Left cardiac atrium (tissue), 4 donors: ENCODE measurements around the gene NFASC. TPM values are rescaled to one million over a fixed set of nuclear protein-coding genes. Genes with fewer than 3 reads are reported as not detected.

Experiments
- ATAC-seq, 2 donors: fragments of 200-7000 bp; cut with Tn5 transposase; one replicate each; pipeline ENCODE4 v1.9.1; 2020; ENCODE audit warnings: mild to moderate bottlenecking in 2 of 2, moderate library complexity in 2 of 2
- DNase-seq: peaks from one replicate; pipeline ENCODE4 v3.0.0-alpha.2; 2020
- intact Hi-C, 2 donors: fragments of 100-400 bp; cut with DNase I; formaldehyde crosslinking; loops; one replicate each; pipeline versions ENCODE4 v1.14.1 to v1.15.1; 2022 to 2023
- total RNA-seq, 2 donors: library from RNA; stranded (reverse); fragmentation: NEBNext Ultra II Directional; extraction: Animal tissue kit (Norgen Biotek cat#: 25700); gene quantifications; one replicate each; pipeline ENCODE4 v1.2.1, GENCODE V29; 2021
- donor health status: DM: no; HTN: yes; CAD: no.
- donor health status: DM: no; HTN: yes; CAD: no; lungs with severe emphysema.
- donor health status: DM: yes; HTN: yes; CAD: no.
- donor health status: Dilated cardiomyopathy.

NFASC gene
- total RNA-seq, 2 donors from 2014 or later = 40.6 to 57.7 TPM

- DNase-seq (no peak), ATAC-seq (no peak)
- intact Hi-C loops = no loop called here
Observed at GRCh38 chr1:205041998-205042910, 171.6 kb downstream of the NFASC start.

GRCh38 chr1:205042911-205043806, 172.5 kb downstream of the NFASC start, which contains the start of gene CNTN2:
Gene CNTN2 (plus strand): TSS chr1:205043212. CDS start chr1:205053186, 9,974 bp downstream.
- ATAC-seq = peak in 1 of 2 donors; percentile 35
- intact Hi-C loops = no loop called here
- DNase-seq = no peak

- intact Hi-C loops = no loop called here
- ATAC-seq (no peak), DNase-seq (no peak)
Observed at GRCh38 chr1:205043866-205044265, 173.2 kb downstream of the NFASC start.

DNA sequence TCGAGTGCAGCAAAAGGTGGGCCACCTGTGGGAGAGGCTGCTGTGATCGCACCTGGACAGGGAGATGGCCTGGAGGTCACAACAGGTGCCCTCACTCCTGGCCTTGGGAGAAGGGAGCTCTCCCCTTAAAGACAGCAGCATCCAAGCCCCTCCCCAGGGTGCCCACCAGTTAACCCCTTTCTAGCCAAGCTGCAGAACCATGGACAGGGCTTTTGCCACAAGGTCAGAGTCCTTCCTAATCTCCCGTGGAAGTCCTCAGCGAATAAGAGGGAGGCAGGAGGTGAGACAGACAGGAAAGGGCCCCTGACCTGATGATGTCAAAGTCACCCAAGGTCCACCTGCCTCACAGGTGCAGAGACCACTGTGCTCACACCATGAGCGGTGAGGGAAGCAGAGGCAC, 174.1 kb downstream of the NFASC start:
- DNase-seq = no peak
- intact Hi-C loops = no loop called here
- ATAC-seq = no peak

- ATAC-seq (peak in 1 of 2 donors; percentile 28), DNase-seq (no peak)
- intact Hi-C loops = no loop called here
Observed at GRCh38 chr1:205045146-205045545, 174.5 kb downstream of the NFASC start.

DNA sequence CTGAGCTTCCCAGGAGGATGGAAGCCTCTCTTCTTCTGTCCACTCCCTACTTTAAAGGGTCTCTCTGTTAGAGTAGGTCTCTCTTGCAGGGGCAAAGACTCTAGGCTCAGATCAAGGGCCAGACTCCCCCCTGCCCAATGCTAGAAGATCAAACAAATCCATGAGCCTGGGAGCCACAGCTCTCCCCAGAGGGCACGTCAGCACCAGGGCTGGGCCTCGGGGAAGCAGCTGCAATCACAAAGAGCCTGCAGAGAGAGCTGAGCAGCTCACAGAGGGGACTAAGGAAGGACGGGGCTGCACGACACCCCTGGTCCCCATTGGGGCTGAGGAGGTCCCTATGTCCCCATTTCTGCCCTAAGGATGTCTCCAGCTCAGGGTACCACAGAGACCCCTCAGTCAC, 176.2 kb downstream of the NFASC start:
- intact Hi-C loops = no loop called here
- ATAC-seq = no peak

GRCh38 chr1:205047764-205048231, 177.1 kb downstream of the NFASC start:
- DNase-seq (no peak), ATAC-seq (no peak)
- intact Hi-C loops = no loop called here

More for the DNA sequence above, 176.2 kb downstream of the NFASC start:
- no peak for DNase-seq

DNA sequence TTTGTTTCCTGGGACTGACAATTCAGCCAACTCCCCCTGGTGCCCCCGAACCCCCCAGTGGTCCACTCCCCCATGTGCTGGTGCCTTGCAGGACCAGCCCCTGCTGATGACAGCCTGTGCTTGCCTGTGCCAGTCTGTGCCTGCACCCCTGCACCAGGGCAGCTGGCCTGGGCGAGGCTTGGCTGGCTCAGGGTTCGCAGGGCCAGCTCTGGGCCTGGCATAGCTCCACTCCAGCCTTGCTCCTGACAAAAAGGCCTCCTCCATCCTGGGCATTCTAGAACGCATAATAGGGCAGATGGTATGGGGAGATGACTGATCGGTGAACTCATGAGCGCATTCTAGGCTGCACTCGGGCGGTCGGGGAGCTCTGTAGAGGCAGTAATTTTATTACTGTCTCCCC, 177.7 kb downstream of the NFASC start:
- DNase-seq = no peak
- no peak for ATAC-seq
- intact Hi-C loops = no loop called here

GRCh38 chr1:205049479-205049878, 178.8 kb downstream of the NFASC start:
- no peak for DNase-seq
- ATAC-seq = peak in 1 of 2 donors; percentile 15
- intact Hi-C loops = no loop called here

- ATAC-seq (no peak), DNase-seq (no peak)
- intact Hi-C loops = no loop called here
Observed at GRCh38 chr1:205052690-205053089, 182.0 kb downstream of the NFASC start.

DNA sequence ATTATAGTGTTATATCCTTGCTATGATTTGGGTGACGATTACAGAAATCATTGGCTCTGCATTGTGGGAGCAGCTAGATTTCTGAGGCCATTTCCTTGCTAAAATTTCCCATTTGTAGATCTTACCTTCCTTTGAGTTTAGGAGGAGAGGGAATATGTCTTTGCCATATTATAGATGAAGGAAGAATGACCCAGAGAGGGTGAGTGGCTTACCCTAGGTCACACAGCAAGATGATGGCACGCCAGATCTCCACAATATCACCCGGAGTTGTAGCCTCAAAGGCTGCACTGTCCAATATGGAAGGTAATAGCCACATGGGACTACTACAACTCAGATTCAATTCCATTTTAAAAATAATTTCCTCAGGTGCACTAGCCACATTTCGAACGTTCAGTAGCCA, 182.6 kb downstream of the NFASC start:
- no peak for ATAC-seq
- intact Hi-C loops = no loop called here
- no peak for DNase-seq

- DNase-seq (no peak), ATAC-seq (peak in 1 of 2 donors; percentile 16)
Observed at GRCh38 chr1:205054013-205054412, 183.4 kb downstream of the NFASC start.

DNA sequence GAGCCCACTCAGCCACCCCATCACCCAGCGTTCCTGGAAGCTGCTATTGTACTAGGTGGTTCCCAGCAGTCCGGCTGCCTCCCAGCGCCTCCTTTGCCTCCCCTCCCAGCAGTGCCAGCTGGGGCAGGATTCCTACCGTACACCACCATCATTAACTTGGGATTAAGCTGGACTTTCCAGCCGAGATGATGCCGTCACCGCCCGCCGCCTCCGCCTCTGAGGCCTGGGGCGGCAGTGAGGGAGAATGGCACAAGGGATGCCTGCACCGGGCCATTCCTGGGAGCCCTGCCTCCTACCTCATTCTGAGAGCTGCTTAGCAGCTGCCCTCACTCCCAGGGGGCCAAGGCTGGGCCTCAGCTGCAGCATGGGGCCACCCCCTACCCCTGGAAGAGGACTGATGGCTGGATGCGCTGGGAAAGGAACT, 185.5 kb downstream of the NFASC start:
- ATAC-seq (no peak), DNase-seq (no peak)
- intact Hi-C loops = loop anchor here in 1 of 2 donors (5.0 kb wide), 1 partner anchor 69 kb away; no protein-coding TSS in a partner anchor

More at GRCh38 chr1:205054013-205054412, 183.4 kb downstream of the NFASC start:
- intact Hi-C loops = no loop called here

DNA sequence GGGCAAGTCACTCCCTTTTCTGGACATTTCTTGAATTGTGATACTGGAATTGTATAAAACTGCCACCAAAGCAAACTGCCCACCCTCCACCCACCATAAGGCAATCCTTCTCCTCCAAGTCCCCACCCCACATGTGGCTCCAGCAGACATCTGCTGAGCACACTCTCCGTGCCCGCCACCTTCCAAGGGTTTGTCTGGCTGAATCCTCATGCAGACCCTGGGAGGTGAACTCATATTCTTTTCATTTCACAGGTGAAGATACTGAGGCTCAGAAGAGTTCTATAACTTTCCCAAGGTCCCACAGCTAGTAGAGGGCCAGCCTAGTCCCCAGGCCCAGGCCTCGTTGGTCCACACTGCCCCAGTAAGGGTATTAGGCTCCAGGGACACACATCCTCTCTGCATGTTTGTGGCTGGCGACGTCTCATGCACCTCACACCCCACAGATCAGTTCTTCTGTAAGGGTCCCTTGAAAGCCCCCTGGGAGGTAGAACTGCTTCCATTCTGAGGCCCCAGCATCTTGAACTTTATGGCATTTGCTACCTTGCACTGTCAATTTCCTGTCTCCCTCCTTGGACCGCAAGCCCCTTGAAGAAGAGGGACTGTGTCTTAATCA, 186.4 kb downstream of the NFASC start:
- DNase-seq (no peak), ATAC-seq (no peak)
- intact Hi-C loops = loop anchor here in 1 of 2 donors (5.0 kb wide), 1 partner anchor 70 kb away; no protein-coding TSS in a partner anchor

DNA sequence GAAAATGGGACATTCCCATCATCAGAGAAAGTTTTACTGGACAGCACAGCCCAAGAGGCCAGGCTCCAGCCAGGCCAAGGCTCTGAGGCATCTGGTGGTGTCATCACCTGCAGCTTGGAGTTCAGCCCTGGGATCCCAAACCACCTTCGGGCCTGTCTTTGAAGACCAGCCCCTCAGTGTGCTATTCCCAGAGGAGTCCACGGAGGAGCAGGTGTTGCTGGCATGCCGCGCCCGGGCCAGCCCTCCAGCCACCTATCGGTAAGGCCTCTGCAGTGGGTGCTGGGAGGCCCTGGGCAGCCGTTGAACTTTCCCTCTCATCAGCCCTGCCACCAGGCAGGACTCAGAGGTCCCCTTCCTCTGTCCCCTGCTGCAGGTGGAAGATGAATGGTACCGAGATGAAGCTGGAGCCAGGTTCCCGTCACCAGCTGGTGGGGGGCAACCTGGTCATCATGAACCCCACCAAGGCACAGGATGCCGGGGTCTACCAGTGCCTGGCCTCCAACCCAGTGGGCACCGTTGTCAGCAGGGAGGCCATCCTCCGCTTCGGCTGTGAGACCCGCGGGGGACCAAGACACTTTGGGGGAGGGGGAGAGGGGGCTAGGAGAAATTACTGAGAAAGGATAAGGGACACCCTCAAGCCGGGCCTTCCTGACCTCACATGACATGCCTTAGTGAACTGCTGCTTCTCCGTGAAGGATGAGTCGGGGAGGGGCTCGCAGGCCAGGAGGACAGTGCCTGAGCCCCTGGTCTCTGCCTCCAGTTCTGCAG, 187.3 kb downstream of the NFASC start:
- ATAC-seq = no peak
- no peak for DNase-seq
- intact Hi-C loops = loop anchor here in 1 of 2 donors (5.0 kb wide), 1 partner anchor 71 kb away; no protein-coding TSS in a partner anchor

- no peak for ATAC-seq
- intact Hi-C loops = loop anchor here in 1 of 2 donors (5.0 kb wide), 1 partner anchor 72 kb away; no protein-coding TSS in a partner anchor
Observed at GRCh38 chr1:205058853-205059252, 188.2 kb downstream of the NFASC start.

GRCh38 chr1:205059660-205060059, 189.0 kb downstream of the NFASC start:
- no peak for ATAC-seq
- intact Hi-C loops = loop anchor here (2.0 to 5.0 kb wide), 2 partner anchors 71 to 72 kb away; no protein-coding TSS in a partner anchor
- no peak for DNase-seq

More at GRCh38 chr1:205058853-205059252, 188.2 kb downstream of the NFASC start:
- DNase-seq = no peak

DNA sequence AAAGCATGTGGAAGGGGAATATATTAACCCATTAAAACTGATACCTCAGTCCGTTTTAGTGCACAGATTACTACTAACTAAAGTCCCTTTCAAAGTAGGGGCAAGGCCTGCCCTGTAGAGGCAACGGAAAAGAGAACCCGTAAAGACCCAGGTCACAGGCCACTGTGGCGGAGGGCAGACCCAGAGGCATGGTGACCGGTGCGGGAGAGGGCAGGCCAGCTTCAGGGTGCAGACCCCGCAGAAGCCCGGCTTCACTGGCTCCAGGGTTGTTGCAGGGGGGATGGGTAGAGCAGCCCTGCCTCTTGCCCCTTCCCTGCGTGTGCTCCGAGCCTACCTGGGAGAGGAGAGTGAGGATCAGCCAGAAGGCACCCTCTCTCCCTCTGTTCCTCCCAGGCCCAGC, 190.1 kb downstream of the NFASC start:
- no peak for ATAC-seq
- intact Hi-C loops = loop anchor here in 1 of 2 donors (2.0 kb wide), 1 partner anchor 72 kb away; no protein-coding TSS in a partner anchor
- DNase-seq = no peak
